Measurements from ENCODE around the gene ZBTB20.

ZBTB20 gene

DNA sequence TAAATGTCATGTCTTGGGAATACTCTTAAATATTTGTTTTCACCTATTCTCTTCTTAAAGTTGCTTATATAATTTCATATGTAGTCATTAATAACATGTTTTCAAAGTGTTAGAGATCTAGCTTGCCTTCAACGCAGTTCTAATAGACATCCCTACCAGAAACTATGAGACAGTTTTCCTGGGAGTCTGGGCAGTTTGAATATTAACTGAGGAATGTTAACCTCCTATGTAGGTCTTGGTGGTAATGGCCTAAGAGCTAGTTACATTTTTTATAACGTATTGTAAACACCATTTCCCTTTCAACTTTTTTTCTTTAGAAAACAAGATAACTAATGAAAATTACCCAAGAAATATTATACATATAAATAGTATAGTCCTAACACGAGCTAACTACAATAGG lies 525.1 kb downstream of the ZBTB20 start:
- TF ChIP-seq EZH2phosphoT487 (conservative IDR thresholded peaks at IDR 0.05; ENCODE audit: low read length) = no peak
- TF ChIP-seq, protein P1, sequence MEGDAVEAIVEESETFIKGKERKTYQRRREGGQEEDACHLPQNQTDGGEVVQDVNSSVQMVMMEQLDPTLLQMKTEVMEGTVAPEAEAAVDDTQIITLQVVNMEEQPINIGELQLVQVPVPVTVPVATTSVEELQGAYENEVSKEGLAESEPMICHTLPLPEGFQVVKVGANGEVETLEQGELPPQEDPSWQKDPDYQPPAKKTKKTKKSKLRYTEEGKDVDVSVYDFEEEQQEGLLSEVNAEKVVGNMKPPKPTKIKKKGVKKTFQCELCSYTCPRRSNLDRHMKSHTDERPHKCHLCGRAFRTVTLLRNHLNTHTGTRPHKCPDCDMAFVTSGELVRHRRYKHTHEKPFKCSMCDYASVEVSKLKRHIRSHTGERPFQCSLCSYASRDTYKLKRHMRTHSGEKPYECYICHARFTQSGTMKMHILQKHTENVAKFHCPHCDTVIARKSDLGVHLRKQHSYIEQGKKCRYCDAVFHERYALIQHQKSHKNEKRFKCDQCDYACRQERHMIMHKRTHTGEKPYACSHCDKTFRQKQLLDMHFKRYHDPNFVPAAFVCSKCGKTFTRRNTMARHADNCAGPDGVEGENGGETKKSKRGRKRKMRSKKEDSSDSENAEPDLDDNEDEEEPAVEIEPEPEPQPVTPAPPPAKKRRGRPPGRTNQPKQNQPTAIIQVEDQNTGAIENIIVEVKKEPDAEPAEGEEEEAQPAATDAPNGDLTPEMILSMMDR (IDR thresholded peaks at IDR 0.05; ENCODE audit: insufficient read depth, low read length, poor library complexity, severe bottlenecking) = no peak
- no peaks in the 10 kb centered on the region for H3F3A ChIP-seq (ENCODE audit: insufficient read depth)
- no peaks in the 10 kb centered on the region for H3K27me3 ChIP-seq (ENCODE audit: low read length)
- H4K20me1 ChIP-seq (ENCODE audit: low read depth, low read length) = no peaks in the 10 kb centered on the region
- no peak overlapping the region for H2AFZ ChIP-seq (ENCODE audit: low read depth, low read length, severe bottlenecking)
- H3K9me3 ChIP-seq (ENCODE audit: insufficient read depth, low read length) = no peaks in the 10 kb centered on the region
- H3K36me3 ChIP-seq (ENCODE audit: low read length) = no peaks in the 10 kb centered on the region
- H3K4me2 ChIP-seq (ENCODE audit: low read depth, low read length, poor library complexity, severe bottlenecking) = no peak overlapping the region
- H3K27ac ChIP-seq (ENCODE audit: low read depth, low read length) = no peak overlapping the region
- H3K79me2 ChIP-seq (ENCODE audit: insufficient read depth, low read length) = no peaks in the 10 kb centered on the region
- no peaks in the 10 kb centered on the region for H3K9me2 ChIP-seq (replicated peaks; ENCODE audit: insufficient read depth, low read length)
- H3K4me3 ChIP-seq (ENCODE audit: insufficient read depth, low read length, poor library complexity, severe bottlenecking) = no peak overlapping the region
- no peak overlapping the region for H3K9ac ChIP-seq (ENCODE audit: low read length)

DNA sequence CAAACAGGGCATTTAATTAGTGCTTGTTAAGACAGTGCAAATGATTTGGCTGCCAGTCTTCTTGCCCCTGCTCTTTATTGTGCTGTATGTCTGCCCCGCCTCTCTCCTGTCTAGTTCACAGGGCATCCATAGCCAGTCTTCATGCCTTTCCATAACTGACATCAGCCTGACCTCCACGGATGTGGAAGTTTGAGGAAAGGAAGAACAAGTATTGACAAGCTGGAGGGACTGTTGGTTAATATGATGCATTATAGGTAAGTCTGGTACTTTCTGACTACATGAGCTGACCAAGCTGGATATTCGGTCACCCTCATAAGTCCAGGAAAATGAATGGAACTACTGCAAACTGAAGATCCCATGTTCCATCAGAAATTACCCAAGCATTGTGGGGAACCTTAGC lies 527.3 kb downstream of the ZBTB20 start:
- H3K36me3 ChIP-seq (ENCODE audit: low read length) = no peaks in the 10 kb centered on the region
- H3K4me3 ChIP-seq (ENCODE audit: insufficient read depth, low read length, poor library complexity, severe bottlenecking) = no peak overlapping the region
- no peaks in the 10 kb centered on the region for H3K27me3 ChIP-seq (ENCODE audit: low read length)
- TF ChIP-seq, protein P1 (IDR thresholded peaks at IDR 0.05; ENCODE audit: insufficient read depth, low read length, poor library complexity, severe bottlenecking) = no peak
- no peak for TF ChIP-seq EZH2phosphoT487 (conservative IDR thresholded peaks at IDR 0.05; ENCODE audit: low read length)
- H3K9me2 ChIP-seq (replicated peaks; ENCODE audit: insufficient read depth, low read length) = no peaks in the 10 kb centered on the region
- H3F3A ChIP-seq (ENCODE audit: insufficient read depth) = no peaks in the 10 kb centered on the region
- no peak overlapping the region for H2AFZ ChIP-seq (ENCODE audit: low read depth, low read length, severe bottlenecking)
- no peaks in the 10 kb centered on the region for H4K20me1 ChIP-seq (ENCODE audit: low read depth, low read length)
- H3K9ac ChIP-seq (ENCODE audit: low read length) = no peak overlapping the region
- no peaks in the 10 kb centered on the region for H3K79me2 ChIP-seq (ENCODE audit: insufficient read depth, low read length)
- H3K9me3 ChIP-seq (ENCODE audit: insufficient read depth, low read length) = no peaks in the 10 kb centered on the region
- H3K4me2 ChIP-seq (ENCODE audit: low read depth, low read length, poor library complexity, severe bottlenecking) = no peak overlapping the region
- H3K27ac ChIP-seq (ENCODE audit: low read depth, low read length) = no peak overlapping the region

DNA sequence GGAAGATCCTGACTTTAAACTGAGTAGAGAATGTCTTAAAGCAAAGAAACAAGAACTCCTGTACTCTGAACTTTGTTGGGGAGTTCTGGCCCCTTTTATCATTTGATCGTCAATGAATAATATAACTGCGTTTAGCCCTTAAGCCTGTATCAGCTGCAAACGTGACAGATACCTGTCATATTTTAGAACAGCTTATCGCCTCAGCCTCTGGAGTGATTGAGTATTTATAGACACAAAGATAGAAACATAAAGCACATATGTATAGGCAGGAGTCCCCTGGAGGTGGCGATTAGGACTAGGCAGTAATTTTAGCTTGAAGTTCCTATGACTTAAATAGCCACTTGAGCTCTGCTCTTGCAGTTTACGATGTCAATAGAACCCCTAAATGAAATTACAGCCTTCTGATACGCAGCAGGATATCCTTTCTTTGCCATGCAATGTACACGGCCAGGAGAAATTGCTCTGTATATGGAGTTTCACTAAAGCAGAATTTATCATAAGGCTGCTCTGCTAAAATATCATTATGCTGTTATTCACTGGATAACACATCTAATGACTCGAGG lies 531.5 kb downstream of the ZBTB20 start:
- no peaks in the 10 kb centered on the region for H3K36me3 ChIP-seq (ENCODE audit: low read length)
- no peaks in the 10 kb centered on the region for H3K27me3 ChIP-seq (ENCODE audit: low read length)
- H3K4me3 ChIP-seq (ENCODE audit: insufficient read depth, low read length, poor library complexity, severe bottlenecking) = no peak overlapping the region
- H4K20me1 ChIP-seq (ENCODE audit: low read depth, low read length) = no peaks in the 10 kb centered on the region
- no peak overlapping the region for H3K9ac ChIP-seq (ENCODE audit: low read length)
- no peaks in the 10 kb centered on the region for H3F3A ChIP-seq (ENCODE audit: insufficient read depth)
- TF ChIP-seq, protein P1 (IDR thresholded peaks at IDR 0.05; ENCODE audit: insufficient read depth, low read length, poor library complexity, severe bottlenecking) = no peak
- no peak for TF ChIP-seq EZH2phosphoT487 (conservative IDR thresholded peaks at IDR 0.05; ENCODE audit: low read length)
- no peaks in the 10 kb centered on the region for H3K9me3 ChIP-seq (ENCODE audit: insufficient read depth, low read length)
- H3K9me2 ChIP-seq (replicated peaks; ENCODE audit: insufficient read depth, low read length) = no peaks in the 10 kb centered on the region
- no peaks in the 10 kb centered on the region for H3K79me2 ChIP-seq (ENCODE audit: insufficient read depth, low read length)
- no peak overlapping the region for H2AFZ ChIP-seq (ENCODE audit: low read depth, low read length, severe bottlenecking)
- no peak overlapping the region for H3K4me2 ChIP-seq (ENCODE audit: low read depth, low read length, poor library complexity, severe bottlenecking)
- H3K27ac ChIP-seq (ENCODE audit: low read depth, low read length) = no peak overlapping the region

Measured in SU-DHL-6 (cell line).